ENCODE data around the gene JAG1. TPM values are rescaled to one million over a fixed set of nuclear protein-coding genes. Genes with fewer than 3 reads are reported as not detected.

Gene JAG1
- total and polyA plus RNA-seq, 12 donors, result 6.8 to 22.0 (median 13.3) TPM

- H3K27me3 ChIP-seq, result no peaks in the 10 kb centered on the region
- 79 to 86% (median 85%) methylated on average over 8 of the region's 8 CpGs for WGBS, 4 donors
- peak overlapping the region in 1 of 5 donors; percentile 11 for H3K27ac ChIP-seq
- TF ChIP-seq POLR2A (IDR thresholded peaks at IDR 0.05) (no peak), CTCF (IDR thresholded peaks at IDR 0.05) (no peak)
- DNase-seq, result no peak
- no peaks in the 10 kb centered on the region for H3K36me3 ChIP-seq (replicated peaks in 1 of 2)
- H3K9me3 ChIP-seq (replicated peaks in 1 of 3), result no peaks in the 10 kb centered on the region
- H3K4me1 ChIP-seq (replicated peaks in 1 of 2), result peaks cover 17 to 34% of the 10 kb centered on the region in 2 donors
- intact Hi-C loops (cut with DNase I), result no loop called here
- H3K4me3 ChIP-seq, result no peak overlapping the region
These were observed 10.0 kb downstream of the JAG1 start for GRCh38 chr20:10663756-10664155.

GRCh38 chr20:10662661-10663458 lies 10.9 kb downstream of the JAG1 start:
- no peaks in the 10 kb centered on the region for H3K36me3 ChIP-seq (replicated peaks in 1 of 2)
- TF ChIP-seq CTCF (IDR thresholded peaks at IDR 0.05), result no peak
- no peaks in the 10 kb centered on the region for H3K27me3 ChIP-seq
- no peaks in the 10 kb centered on the region for H3K9me3 ChIP-seq (replicated peaks in 1 of 3)
- no peak overlapping the region for H3K4me3 ChIP-seq
- no peak overlapping the region for H3K27ac ChIP-seq
- intact Hi-C loops (cut with DNase I), result no loop called here
- 76 to 93% (median 83%) methylated on average over 10 of the region's 10 CpGs for WGBS, 4 donors
- H3K4me1 ChIP-seq (replicated peaks in 1 of 2), result peaks cover 17 to 34% of the 10 kb centered on the region in 2 donors
- DNase-seq, result peak in 1 of 7 donors; percentile 29

GRCh38 chr20:10662151-10662550 lies 11.6 kb downstream of the JAG1 start:
- intact Hi-C loops (cut with DNase I), result no loop called here
- WGBS, 4 donors, result 83 to 89% (median 88%) methylated on average over 5 of the region's 5 CpGs
- Histone ChIP-seq H3K4me3 (no peak overlapping the region), H3K36me3 (replicated peaks in 1 of 2) (no peaks in the 10 kb centered on the region), H3K4me1 (replicated peaks in 1 of 2) (peaks cover 17 to 34% of the 10 kb centered on the region in 2 donors), H3K9me3 (replicated peaks in 1 of 3) (no peaks in the 10 kb centered on the region), H3K27ac (no peak overlapping the region), H3K27me3 (no peaks in the 10 kb centered on the region)
- DNase-seq, result peak in 1 of 7 donors; percentile 13
- no peak for TF ChIP-seq CTCF (IDR thresholded peaks at IDR 0.05)
- no peak for TF ChIP-seq POLR2A (IDR thresholded peaks at IDR 0.05)

GRCh38 chr20:10661261-10661660 lies 12.5 kb downstream of the JAG1 start:
- Histone ChIP-seq H3K27ac (peak overlapping the region in 1 of 5 donors; percentile 84), H3K36me3 (replicated peaks in 1 of 2) (no peaks in the 10 kb centered on the region), H3K4me3 (no peak overlapping the region), H3K4me1 (replicated peaks in 1 of 2) (peaks cover 17 to 26% of the 10 kb centered on the region in 2 donors), H3K9me3 (replicated peaks in 1 of 3) (no peaks in the 10 kb centered on the region), H3K27me3 (no peaks in the 10 kb centered on the region)
- 69 to 94% (median 85%) methylated on average over 4 of the region's 4 CpGs for whole genome bisulfite sequencing, 4 donors
- intact Hi-C loops (cut with DNase I), result no loop called here
- TF ChIP-seq POLR2A (IDR thresholded peaks at IDR 0.05) (no peak), CTCF (IDR thresholded peaks at IDR 0.05) (no peak)
- peak in 1 of 7 donors; percentile 16 for DNase-seq
